Ecto neural progenitor cell (in vitro differentiated cells): ENCODE data around the gene MID1.

ENCODE experiments used
- DNase-seq: peaks from one replicate; pipeline ENCODE4 v3.0.0-alpha.2; 2018; ENCODE audit warnings: low spot score

The MID1 gene, protein sequence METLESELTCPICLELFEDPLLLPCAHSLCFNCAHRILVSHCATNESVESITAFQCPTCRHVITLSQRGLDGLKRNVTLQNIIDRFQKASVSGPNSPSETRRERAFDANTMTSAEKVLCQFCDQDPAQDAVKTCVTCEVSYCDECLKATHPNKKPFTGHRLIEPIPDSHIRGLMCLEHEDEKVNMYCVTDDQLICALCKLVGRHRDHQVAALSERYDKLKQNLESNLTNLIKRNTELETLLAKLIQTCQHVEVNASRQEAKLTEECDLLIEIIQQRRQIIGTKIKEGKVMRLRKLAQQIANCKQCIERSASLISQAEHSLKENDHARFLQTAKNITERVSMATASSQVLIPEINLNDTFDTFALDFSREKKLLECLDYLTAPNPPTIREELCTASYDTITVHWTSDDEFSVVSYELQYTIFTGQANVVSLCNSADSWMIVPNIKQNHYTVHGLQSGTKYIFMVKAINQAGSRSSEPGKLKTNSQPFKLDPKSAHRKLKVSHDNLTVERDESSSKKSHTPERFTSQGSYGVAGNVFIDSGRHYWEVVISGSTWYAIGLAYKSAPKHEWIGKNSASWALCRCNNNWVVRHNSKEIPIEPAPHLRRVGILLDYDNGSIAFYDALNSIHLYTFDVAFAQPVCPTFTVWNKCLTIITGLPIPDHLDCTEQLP

DNA sequence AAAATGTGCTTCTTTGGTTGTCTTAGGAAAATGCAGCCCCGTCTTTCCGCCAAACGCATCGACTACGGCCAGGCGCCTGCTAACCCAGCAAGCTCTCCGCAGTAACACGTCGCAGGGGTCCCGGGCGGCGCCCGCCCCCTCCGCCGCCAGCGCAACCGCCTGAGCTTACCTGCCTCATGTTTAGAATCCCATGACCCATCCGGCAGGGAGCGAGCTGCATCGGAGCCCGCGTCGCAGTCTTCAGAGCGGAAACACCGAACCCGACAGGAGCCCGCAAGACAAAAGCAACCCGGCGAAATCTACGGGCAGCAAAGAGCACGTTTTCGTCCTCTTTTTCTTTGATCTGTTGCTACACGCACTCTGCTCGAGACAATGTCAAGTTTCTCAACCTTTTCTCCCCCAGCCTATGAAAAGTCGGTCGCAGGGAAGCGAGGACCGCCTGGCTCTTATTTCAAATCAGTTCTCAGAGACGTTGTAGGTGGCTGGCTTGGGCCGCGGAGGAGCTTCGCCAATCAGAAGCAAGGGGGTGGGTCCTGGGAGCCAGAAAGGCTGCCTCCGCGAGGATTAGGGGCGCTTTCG is at the start of gene MID1:
Gene MID1, minus strand, starts transcription at position 465 of the 579 bp plus-strand sequence. CDS start 53,038 bp downstream, outside the sequence.
- DNase-seq = peak; percentile 84

DNA sequence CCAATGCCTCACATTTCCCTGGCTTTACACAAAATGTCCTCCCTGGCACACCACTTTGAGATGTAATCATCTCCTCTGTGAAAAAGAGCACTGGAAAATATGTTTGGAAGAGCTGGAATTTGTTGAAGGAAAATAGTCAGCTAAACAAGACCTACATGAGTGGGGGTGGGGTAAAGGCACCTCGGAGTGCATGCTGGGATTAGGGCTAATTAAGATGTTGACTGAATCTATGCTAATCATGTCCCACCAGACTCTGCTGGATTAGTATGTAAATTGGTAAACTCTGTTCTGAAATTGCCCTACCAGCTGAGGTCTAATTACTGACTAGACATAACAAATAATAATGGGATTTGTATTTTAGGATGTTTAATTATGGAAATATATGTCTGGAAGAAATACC is 46.8 kb upstream of the MID1 start:
- DNase-seq = no peak

DNA sequence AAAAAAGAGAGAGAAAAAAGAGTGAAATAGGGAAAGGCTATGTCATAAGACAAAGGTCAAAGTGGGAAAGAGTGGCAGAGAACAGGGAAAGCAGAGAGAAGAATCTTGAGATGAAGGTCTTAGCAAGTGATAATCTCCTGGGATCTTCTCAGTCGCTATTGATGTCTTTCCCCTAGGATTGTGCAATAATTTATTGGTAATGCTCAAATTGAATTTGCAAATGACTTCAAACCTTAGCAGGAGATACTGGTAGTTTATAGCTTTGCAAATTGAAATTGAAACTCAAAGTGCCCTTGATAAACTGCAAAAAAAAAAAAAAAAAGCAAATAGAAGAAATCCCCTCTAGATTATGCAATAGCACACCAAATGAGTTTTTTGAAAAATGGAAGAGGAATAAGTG is 45.7 kb upstream of the MID1 start:
- DNase-seq = no peak

GRCh38 chrX:10665681-10666080 is 45.3 kb upstream of the MID1 start:
- no peak for DNase-seq

GRCh38 chrX:10660171-10660570 is 39.8 kb upstream of the MID1 start:
- no peak for DNase-seq

DNA sequence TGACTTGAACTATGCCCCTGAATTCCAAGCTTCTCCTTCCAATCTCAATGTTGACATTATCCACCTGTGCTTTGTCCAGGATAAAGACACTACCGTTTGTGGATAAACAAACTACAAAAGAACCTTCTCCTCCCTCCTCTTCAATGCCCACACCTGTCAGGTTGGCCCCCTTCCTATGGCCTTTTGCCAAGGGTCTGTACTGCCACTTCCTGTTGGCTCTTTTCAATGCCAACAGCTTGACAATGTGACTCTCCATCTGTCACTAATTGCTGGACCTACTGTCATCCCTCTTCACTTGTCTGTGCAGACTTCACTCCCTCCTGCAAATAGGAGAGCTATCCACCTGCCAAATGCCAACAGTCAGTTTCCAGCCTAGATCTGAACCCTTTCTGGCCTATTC is 35.8 kb upstream of the MID1 start:
- DNase-seq = no peak

GRCh38 chrX:10654960-10655359 is 34.6 kb upstream of the MID1 start:
- DNase-seq = no peak

DNA sequence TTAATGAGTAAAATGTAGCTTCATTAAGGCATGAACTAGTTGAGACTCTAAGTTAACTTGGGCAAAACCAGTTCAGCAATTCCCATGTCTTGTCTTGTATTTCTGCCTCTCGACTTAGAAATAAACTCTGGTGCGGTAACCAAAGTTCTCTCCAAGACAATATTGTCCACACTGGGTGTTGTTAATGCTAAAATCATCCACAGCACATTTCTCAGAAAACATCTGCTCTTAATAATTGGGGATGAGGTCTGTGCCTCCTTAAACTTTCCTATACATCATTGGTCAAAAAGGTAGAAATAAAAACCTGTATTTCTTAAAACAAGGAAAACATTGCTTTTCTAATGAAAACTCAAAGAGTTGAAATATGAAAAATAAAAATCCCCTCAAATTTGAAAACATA is 32.9 kb upstream of the MID1 start:
- DNase-seq = no peak

DNA sequence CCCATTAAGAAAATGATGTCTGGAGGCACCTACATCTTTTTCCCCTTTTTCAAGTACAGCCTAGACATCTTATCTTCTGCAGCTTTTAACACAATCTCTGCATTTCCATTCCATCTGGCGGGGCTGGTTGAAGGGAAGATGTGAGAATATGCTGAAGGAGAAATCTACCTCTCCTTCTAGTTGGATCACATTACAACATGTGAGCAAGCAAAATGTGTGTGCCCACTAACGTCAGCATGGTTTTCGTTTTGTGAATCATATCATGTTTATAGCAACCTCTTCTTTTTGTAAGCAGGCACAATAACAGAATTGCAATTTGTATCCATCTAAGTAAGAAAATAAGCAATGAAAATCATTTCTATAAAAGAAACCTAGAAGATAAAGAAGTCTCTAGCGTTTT is 28.9 kb upstream of the MID1 start:
- no peak for DNase-seq

DNA sequence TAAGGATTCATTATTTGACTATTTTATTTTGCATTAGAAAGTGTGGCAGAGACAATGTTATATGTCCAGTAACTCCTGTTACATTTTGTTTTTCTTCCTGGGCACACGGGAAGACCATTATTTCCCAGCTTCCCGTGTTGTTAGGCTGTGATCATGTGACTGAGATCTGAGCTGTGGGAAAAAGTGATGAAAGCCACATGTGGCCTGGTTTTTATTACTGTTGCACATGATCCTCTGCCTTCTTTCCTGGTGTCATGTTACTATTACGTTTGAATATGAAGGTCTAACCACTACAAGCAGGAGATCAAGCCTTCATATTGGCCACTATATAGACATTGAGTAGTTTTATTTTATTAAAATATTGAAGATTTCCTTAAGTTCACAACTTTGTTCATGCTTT is 28.2 kb upstream of the MID1 start:
- DNase-seq = no peak

GRCh38 chrX:10636851-10637250 is 16.5 kb upstream of the MID1 start:
- no peak for DNase-seq

DNA sequence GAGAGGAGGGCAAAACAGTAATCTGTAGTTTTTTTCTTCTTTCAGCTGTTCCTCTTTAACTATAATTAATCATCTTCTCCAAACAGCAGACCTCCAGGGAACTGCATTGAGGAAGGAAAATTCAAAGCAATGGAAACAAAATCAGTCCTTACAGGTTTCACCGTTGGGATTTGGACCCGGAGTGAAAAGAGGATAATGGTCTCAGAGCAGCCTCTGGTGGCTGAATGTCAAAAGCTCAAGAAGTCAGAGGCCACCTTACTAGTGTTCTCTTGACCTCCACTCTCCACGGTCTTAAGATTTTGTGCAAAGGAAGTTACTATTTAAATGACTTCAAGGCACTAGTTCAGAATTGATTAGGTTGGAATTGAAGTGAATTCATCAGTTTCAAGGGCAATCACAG is 16.0 kb upstream of the MID1 start:
- no peak for DNase-seq

DNA sequence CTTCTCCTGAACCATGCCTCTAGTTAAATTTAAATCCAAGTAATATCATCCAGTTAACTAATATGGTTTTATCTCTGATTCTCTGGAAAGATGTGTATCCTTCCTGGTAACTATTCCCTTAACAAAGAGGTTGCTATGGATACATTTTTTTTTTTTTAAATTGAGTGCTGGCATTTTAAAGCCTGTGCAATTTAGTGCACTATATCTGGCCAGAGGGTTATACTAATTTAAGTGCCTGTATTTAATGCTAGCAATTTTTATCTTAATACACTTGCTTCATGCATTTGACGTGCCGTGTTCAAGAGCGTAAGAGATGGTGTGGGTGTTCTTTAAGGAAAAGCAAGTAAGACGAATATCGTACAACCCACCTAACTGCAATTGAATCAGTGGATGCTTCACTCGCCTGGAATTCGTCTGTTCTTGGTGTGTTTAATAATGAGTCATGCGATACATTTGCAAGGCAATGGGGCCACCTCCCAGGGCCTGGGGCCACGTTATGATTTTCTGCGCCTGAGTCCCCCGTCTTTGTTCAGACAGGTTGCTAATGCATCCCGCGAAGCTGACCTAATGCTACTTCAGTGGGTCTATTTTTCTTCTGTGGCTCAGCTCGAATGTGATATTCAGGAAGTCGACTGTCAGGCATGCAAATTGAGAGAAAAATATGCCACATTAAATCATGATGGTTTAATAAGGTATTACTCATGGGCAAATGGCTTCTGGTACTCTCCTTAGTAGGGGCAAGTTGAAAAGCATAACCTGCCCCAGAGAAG is 14.2 kb upstream of the MID1 start:
- DNase-seq = no peak

GRCh38 chrX:10633722-10634121 is 13.3 kb upstream of the MID1 start:
- no peak for DNase-seq

DNA sequence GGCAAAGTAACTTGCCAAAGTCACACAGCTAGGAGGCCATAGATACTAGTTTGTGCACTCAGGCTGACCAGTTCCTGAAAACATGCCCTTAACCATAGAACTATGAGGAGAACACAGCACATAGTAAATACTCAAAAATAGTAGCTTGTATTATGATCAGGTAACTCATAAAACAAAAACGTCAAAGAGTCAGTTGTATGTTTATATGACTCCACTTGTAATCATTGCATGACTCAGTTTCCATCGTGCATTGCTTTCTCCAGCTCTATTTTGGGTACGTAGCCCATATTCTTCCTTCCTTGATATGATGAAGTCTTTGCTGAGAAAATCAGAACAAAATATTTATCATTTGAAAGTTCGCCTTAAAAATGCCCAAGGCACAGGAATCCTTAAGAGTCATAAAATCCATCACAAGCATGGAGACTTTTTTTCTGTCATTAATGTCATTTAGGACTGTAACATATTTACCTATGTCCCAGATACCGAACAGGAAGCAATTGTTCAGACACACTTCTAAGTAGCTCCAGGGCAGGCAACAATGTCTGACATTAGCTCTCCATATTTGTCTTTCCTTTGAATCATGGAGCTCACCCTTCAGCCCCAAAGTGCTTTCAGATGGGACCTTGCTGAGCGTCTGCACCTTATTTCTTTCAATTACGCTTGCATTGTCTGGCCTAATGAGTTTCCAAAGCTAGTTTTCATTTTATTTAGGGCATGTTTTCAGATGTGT is 11.2 kb upstream of the MID1 start:
- no peak for DNase-seq

DNA sequence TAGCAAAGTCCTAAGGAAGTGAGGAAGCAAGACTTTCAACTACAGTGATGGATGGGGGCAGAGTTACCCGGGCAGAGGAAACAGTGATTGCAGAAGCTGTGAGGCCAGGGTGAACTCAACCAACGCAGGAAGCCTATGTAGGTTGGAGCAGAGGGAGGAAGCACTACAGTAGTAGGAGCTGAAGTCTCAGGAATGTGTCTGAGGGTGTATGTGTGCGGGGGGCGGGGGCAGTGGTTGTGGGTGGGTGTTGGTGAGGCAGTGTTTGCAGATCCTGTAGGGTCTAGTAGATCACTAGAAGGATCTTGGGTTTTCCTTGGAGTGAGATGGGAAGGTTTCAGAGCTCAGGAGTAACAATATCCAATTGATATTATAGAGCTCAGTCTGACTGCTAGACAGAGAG is 9.9 kb upstream of the MID1 start:
- DNase-seq = no peak

GRCh38 chrX:10629905-10630304 is 9.5 kb upstream of the MID1 start:
- no peak for DNase-seq

DNA sequence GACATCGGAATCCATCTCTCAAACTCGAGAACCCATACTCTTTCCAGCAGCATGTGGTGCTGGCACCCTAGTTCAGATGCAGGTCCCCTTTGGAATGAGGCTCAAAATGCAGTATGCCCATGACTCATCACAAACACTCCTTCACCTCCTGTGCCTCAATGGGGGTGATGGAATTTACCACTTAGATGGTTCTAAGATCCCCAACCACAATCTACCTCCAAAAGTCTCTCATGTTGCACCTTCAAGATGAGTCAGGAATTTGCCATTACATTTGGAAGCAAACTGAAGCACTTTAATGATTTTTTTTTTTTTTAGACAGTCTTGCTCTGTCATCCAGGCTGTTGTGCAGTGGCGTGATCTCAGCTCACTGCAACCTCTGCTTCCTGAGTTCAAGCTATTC is 8.5 kb upstream of the MID1 start:
- DNase-seq = no peak

- no peak for DNase-seq
These were observed 1.8 kb upstream of the MID1 start for GRCh38 chrX:10622197-10622596.

DNA sequence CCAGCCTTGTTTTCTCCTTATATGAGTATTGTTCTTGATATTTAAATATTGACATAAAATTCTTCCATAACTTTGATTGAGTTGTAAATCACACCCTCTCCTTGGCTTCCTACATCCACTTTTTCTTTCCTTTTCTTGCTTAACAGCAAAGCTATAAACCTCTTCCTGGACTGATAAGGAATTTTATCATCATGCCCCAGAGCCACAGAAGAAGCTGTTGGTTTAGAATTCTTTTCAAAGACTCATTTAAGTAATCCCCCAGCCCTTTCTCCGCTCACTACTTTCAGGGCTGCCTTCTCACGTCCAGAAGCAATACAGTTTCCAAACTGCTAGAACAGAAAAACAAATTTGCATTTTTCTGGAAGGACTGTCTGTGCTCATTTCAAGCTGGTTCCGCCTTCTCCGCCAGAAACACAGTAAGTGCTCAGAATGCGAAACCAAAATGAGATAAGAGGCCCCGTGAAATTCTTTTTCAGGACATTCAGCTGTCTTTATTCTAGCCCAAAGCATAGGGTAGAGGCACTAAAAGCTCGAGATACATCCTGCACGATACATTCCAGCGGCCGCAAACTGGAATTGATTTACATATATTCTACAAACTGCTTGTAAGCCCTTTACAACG is 849 bp downstream of the MID1 start:
- no peak for DNase-seq

DNA sequence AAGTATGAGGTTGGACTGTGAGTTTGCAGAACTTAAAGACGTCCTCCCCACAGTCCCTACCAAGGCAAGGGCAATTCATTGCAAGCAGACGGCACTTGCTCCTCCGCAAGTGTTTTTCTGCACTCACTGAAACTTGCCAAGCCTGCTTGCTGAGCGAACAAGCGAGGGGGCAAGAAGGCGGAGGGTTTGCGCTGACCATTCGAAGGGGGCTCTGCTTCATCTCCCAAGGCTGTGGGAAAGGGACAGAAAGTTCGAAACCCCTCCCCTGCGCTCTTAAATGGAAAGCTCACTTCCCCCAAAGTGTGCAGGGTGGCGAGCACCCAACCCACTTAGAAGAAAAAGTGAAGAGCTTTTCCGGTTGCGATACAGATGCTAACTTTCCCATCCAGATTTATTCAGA is 1.4 kb downstream of the MID1 start:
- no peak for DNase-seq

GRCh38 chrX:10617999-10618351 is 2.4 kb downstream of the MID1 start:
- DNase-seq = no peak
